Memory B cell (primary cell): ENCODE data around the gene SMIM35.
A peak's percentile ranks its signal among the peaks of the same experiment; 100 is the strongest.
"Not testable (repeated sequence)": the region's sequence is repeated elsewhere in the genome, so short reads cannot be mapped to it uniquely, and the experiment has no call there.

Experiments used
- ATAC-seq: fragments of 150-1000 bp; cut with Tn5 transposase; 2 replicates; pipeline ENCODE4 v1.10.0; 2021; ENCODE audit warnings: low read depth, mild to moderate bottlenecking, moderate library complexity
- DNase-seq, 2 donors: peaks; one replicate each; pipeline ENCODE4 v3.0.0; 2022; ENCODE audit warnings: low spot score in 2 of 2
- H3K27ac Mint-ChIP-seq: one replicate; pipeline ENCODE4 v1.8.0; 2022; ENCODE audit warnings: mild to moderate bottlenecking, moderate library complexity, mixed read lengths
- H3K27me3 Mint-ChIP-seq: one replicate; pipeline ENCODE4 v1.8.0; 2022; ENCODE audit warnings: mixed read lengths
- H3K36me3 Mint-ChIP-seq: one replicate; pipeline ENCODE4 v1.8.0; 2022; ENCODE audit warnings: mild to moderate bottlenecking, mixed read lengths
- H3K4me1 Mint-ChIP-seq: one replicate; pipeline ENCODE4 v1.8.0; 2022; ENCODE audit warnings: mixed read lengths
- H3K4me3 Mint-ChIP-seq: one replicate; pipeline ENCODE4 v1.8.0; 2022; ENCODE audit warnings: mild to moderate bottlenecking, moderate library complexity, mixed read lengths
- H3K9me3 Mint-ChIP-seq: one replicate; pipeline ENCODE4 v1.8.0; 2022; ENCODE audit warnings: mixed read lengths

Gene SMIM35

GRCh38 chr11:118007563-118008270 lies 79.0 kb downstream of the SMIM35 start:
- peak overlapping the region; percentile 99 for H3K27ac Mint-ChIP-seq
- not testable (repeated sequence) for H3K9me3 Mint-ChIP-seq, H3K27me3 Mint-ChIP-seq, H3K36me3 Mint-ChIP-seq
- peak overlapping the region; percentile 74 for H3K4me3 Mint-ChIP-seq
- ATAC-seq (peak; percentile 39), DNase-seq (peak in 1 of 2 donors; percentile 46)
- peaks cover 79% of the 10 kb centered on the region for H3K4me1 Mint-ChIP-seq

- H3K9me3 Mint-ChIP-seq: peaks cover 2% of the 10 kb centered on the region
- peaks cover 80% of the 10 kb centered on the region for H3K4me1 Mint-ChIP-seq
- H3K27me3 Mint-ChIP-seq: no peaks in the 10 kb centered on the region
- ATAC-seq: no peak
- H3K4me3 Mint-ChIP-seq: peak overlapping the region; percentile 74
- H3K27ac Mint-ChIP-seq: peak overlapping the region; percentile 99
- peaks cover 3% of the 10 kb centered on the region for H3K36me3 Mint-ChIP-seq
- no peak for DNase-seq
Measured at GRCh38 chr11:118007040-118007439, 79.7 kb downstream of the SMIM35 start.

GRCh38 chr11:118006153-118006534 lies 80.6 kb downstream of the SMIM35 start:
- no peaks in the 10 kb centered on the region for H3K27me3 Mint-ChIP-seq
- H3K36me3 Mint-ChIP-seq: peaks cover 3% of the 10 kb centered on the region
- peaks cover 2% of the 10 kb centered on the region for H3K9me3 Mint-ChIP-seq
- peak overlapping the region; percentile 18 for H3K4me3 Mint-ChIP-seq
- peaks cover 83% of the 10 kb centered on the region for H3K4me1 Mint-ChIP-seq
- H3K27ac Mint-ChIP-seq: peak overlapping the region; percentile 99
- ATAC-seq (no peak), DNase-seq (no peak)

GRCh38 chr11:118005224-118006152 lies 81.3 kb downstream of the SMIM35 start:
- H3K4me3 Mint-ChIP-seq: peak overlapping the region; percentile 15
- ATAC-seq (no peak), DNase-seq (no peak)
- peak overlapping the region; percentile 88 for H3K27ac Mint-ChIP-seq
- peaks cover 77% of the 10 kb centered on the region for H3K4me1 Mint-ChIP-seq
- peaks cover 2% of the 10 kb centered on the region for H3K9me3 Mint-ChIP-seq
- peaks cover 3% of the 10 kb centered on the region for H3K36me3 Mint-ChIP-seq
- H3K27me3 Mint-ChIP-seq: no peaks in the 10 kb centered on the region

- H3K27ac Mint-ChIP-seq: peak overlapping the region; percentile 88
- peaks cover 76% of the 10 kb centered on the region for H3K4me1 Mint-ChIP-seq
- no peaks in the 10 kb centered on the region for H3K27me3 Mint-ChIP-seq
- no peak for DNase-seq
- H3K9me3 Mint-ChIP-seq: peaks cover 2% of the 10 kb centered on the region
- H3K4me3 Mint-ChIP-seq: no peak overlapping the region
- no peak for ATAC-seq
- H3K36me3 Mint-ChIP-seq: peaks cover 3% of the 10 kb centered on the region
Measured at GRCh38 chr11:118004543-118005223, 82.1 kb downstream of the SMIM35 start.

DNA sequence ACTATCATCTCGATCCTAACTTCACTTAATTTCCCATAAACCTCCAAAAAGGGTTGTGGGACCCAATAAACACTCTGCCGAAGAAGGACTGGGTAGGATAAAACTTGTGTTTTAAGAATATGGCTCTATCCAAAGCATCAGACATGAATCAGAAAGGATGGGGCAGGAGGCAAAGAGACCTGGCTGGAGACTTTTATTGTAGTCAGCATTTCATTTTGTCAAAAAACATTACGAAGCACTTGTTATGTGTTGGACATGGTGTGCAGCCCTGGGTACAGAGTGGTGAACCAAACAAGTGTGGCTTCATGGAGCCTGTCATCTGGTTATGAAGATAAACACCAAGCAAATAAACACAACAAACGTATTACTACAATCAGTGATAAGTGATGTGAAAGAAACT lies 83.3 kb downstream of the SMIM35 start:
- Mint-ChIP-seq H3K27me3 (no peaks in the 10 kb centered on the region), H3K27ac (peak overlapping the region; percentile 88), H3K9me3 (peaks cover 2% of the 10 kb centered on the region), H3K36me3 (peaks cover 6% of the 10 kb centered on the region), H3K4me1 (peaks cover 72% of the 10 kb centered on the region), H3K4me3 (peak overlapping the region; percentile 18)
- DNase-seq: no peak
- ATAC-seq: no peak

GRCh38 chr11:118002541-118003423 lies 84.0 kb downstream of the SMIM35 start:
- ATAC-seq (peak; percentile 43), DNase-seq (peak in 1 of 2 donors; percentile 9)
- Mint-ChIP-seq H3K9me3 (peaks cover 2% of the 10 kb centered on the region), H3K27ac (peak overlapping the region; percentile 88), H3K4me1 (peaks cover 72% of the 10 kb centered on the region), H3K4me3 (peak overlapping the region; percentile 6), H3K27me3 (no peaks in the 10 kb centered on the region), H3K36me3 (peaks cover 7% of the 10 kb centered on the region)

DNA sequence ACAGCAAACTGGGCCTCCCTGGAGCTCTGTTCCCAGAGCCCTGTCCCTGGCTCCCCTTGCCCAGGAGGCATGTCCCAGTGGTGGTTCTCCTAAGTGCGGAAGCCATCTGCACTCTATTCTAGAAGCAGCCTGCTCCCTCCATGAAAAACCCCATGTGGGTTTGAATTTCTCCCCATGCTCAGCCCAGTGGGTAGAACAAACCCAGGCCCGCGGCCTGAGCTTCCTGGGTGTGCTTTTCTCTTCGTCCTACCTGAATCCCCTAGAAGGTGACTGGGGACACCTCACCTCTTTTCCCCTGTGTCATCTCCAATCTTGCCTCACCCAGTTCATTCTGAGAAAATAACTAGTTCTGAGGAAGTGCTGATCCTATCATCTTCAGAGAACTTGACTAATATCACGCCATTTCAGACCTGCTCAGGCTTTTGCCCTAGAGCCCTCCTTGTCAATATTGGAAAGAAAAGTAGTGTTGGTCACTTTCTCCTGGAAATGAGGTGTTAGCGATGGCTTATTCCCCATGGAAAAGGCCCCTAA lies 84.7 kb downstream of the SMIM35 start:
- ATAC-seq (peak; percentile 16), DNase-seq (peak in 1 of 2 donors; percentile 11)
- H3K36me3 Mint-ChIP-seq: peaks cover 13% of the 10 kb centered on the region
- H3K27ac Mint-ChIP-seq: peak overlapping the region; percentile 88
- no peaks in the 10 kb centered on the region for H3K27me3 Mint-ChIP-seq
- peak overlapping the region; percentile 6 for H3K4me3 Mint-ChIP-seq
- H3K9me3 Mint-ChIP-seq: peaks cover 3% of the 10 kb centered on the region
- peaks cover 73% of the 10 kb centered on the region for H3K4me1 Mint-ChIP-seq

GRCh38 chr11:118001494-118001971 lies 85.2 kb downstream of the SMIM35 start:
- peaks cover 3% of the 10 kb centered on the region for H3K9me3 Mint-ChIP-seq
- peak overlapping the region; percentile 88 for H3K27ac Mint-ChIP-seq
- peaks cover 69% of the 10 kb centered on the region for H3K4me1 Mint-ChIP-seq
- no peak for ATAC-seq
- DNase-seq: no peak
- peaks cover 18% of the 10 kb centered on the region for H3K36me3 Mint-ChIP-seq
- H3K4me3 Mint-ChIP-seq: no peak overlapping the region
- no peaks in the 10 kb centered on the region for H3K27me3 Mint-ChIP-seq

GRCh38 chr11:118000850-118001228 lies 85.9 kb downstream of the SMIM35 start:
- no peak for ATAC-seq
- Mint-ChIP-seq H3K27me3 (no peaks in the 10 kb centered on the region), H3K27ac (peak overlapping the region; percentile 89), H3K36me3 (peaks cover 20% of the 10 kb centered on the region), H3K4me1 (peaks cover 67% of the 10 kb centered on the region), H3K4me3 (no peak overlapping the region), H3K9me3 (peaks cover 3% of the 10 kb centered on the region)
- DNase-seq: no peak

DNA sequence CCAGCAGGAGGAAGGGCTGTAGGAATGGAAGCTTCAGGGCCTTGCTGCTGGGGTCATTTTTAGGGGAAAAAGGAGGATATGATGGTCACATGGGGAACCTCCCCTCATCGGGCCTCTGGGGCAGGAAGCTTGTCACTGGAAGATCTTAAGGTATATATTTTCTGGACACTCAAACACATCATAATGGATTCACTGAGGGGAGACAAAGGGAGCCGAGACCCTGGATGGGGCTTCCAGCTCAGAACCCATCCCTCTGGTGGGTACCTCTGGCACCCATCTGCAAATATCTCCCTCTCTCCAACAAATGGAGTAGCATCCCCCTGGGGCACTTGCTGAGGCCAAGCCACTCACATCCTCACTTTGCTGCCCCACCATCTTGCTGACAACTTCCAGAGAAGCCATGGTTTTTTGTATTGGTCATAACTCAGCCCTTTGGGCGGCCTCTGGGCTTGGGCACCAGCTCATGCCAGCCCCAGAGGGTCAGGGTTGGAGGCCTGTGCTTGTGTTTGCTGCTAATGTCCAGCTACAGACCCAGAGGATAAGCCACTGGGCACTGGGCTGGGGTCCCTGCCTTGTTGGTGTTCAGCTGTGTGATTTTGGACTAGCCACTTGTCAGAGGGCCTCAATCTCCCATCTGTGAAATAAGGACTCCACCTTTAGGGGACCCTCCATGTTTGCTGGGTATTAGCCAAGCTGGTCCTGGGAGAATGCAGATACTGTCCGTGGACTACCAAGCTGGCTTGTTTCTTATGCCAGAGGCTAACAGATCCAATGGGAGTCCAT lies 86.5 kb downstream of the SMIM35 start:
- no peak for ATAC-seq
- H3K27me3 Mint-ChIP-seq: no peaks in the 10 kb centered on the region
- H3K27ac Mint-ChIP-seq: peak overlapping the region; percentile 89
- no peak for DNase-seq
- H3K4me3 Mint-ChIP-seq: no peak overlapping the region
- H3K4me1 Mint-ChIP-seq: peaks cover 62% of the 10 kb centered on the region
- peaks cover 25% of the 10 kb centered on the region for H3K36me3 Mint-ChIP-seq
- peaks cover 3% of the 10 kb centered on the region for H3K9me3 Mint-ChIP-seq

GRCh38 chr11:117999354-117999993 lies 87.3 kb downstream of the SMIM35 start:
- peaks cover 57% of the 10 kb centered on the region for H3K4me1 Mint-ChIP-seq
- H3K9me3 Mint-ChIP-seq: peaks cover 3% of the 10 kb centered on the region
- peak overlapping the region; percentile 89 for H3K27ac Mint-ChIP-seq
- H3K27me3 Mint-ChIP-seq: no peaks in the 10 kb centered on the region
- H3K36me3 Mint-ChIP-seq: peaks cover 26% of the 10 kb centered on the region
- ATAC-seq: no peak
- no peak overlapping the region for H3K4me3 Mint-ChIP-seq
- DNase-seq: no peak
